ENCODE measurements around the gene KIAA0825. TPM values are rescaled to one million over a fixed set of nuclear protein-coding genes. Genes with fewer than 3 reads are reported as not detected.
A peak's percentile ranks its signal among the peaks of the same experiment; 100 is the strongest.

Gene KIAA0825, protein sequence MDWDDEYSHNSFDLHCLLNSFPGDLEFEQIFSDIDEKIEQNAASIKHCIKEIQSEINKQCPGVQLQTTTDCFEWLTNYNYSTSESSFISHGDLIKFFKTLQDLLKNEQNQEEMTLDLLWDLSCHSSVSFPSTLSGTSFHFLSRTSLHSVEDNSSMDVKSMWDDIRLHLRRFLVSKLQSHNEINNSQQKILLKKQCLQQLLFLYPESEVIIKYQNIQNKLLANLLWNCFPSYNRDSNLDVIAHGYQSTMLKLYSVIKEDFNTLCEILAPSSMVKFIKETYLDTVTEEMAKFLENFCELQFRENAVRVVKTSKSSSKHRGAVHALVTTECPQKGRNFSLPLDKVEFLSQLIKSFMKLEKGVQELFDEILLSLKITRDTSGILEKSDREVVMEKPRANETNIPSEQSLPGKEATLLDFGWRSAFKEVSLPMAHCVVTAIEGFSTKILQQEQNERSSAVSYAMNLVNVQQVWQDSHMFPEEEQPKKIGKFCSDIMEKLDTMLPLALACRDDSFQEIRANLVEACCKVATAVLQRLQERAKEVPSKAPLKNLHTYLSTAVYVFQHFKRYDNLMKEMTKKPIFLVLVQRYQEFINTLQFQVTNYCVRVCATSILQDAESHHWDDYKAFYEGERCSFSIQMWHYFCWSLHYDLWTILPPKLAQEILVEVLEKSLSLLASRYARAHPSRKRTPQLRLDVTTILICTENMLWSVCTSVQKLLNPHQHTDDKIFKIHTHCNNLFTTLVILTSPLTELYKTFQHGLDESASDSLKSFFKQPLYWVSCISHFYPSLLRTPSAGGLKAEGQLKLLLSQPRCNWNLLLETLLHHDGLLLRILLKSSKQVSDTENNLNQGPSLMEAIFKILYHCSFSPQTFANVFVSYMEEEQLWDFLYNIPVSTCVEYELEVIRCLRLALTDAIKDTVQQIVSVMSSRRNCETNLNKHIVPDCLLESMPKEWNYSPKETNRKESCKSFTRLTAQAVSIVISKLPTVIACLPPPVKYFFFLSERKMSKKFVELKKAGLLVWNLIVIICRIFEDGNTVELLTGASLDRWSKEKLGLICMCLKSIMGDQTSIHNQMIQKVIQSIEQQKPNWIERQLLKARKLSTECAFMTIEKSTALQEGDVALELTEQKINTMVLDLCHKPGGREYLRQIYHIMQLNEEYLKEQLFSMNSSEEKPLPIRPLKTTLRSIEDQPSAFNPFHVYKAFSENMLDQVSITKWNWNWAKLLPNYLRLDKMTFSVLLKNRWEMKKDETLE (N-terminal part only)
- 1 to 10 TPM; 1.8 to 2.4 TPM for total RNA-seq
- long read RNA-seq, partial matches to known transcripts = 0 of 1 reads
- long read RNA-seq, other reads (novel, unspliced or antisense) = 1 of 1 reads

DNA sequence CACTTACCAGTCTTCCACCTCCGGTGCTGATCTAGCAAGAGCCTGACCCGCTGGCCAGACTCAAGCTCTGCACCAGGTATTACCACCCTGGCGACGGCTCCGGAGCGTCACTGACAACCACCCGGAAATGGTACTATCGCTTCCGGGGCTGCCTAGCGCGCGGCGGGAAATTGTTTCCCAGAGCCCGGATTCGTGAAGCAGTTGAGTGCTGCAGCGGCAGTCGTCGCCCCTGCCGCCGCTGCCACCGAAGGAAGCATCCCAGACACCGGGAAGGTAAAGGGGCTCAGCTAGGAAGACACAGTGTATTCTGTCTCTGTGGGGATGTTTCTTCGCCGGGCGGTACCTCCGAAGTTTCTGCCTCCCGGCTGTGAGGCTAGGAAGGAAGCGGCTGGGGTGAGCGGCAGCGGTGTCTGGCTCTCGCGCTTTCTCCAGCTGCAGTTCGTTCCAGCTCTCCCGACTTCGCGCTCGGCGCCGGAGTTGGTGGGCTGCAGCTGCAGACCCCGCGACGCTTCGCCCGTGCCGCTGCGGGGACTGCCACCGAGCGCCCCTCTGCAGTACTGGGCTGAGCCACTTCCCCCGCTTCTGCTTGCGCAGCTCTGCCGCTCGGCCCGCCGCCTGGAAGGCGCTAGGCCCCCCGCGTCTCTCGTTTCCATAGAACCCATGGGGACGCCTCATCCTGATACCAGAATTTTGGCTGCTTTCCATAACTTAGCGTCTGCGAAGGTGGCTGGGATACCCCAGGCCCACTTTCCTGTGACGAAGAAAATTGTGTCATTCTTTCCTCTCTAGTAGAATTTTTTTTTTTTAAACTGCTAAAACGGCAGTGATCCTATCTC is at the start of gene KIAA0825, which contains the start of gene SLF1:
TSS of gene KIAA0825 (minus strand) at position 112 of the 836 bp plus-strand sequence. CDS start 81,478 bp downstream, outside the sequence.
TSS of gene SLF1 (plus strand) at position 177 of the 836 bp plus-strand sequence. CDS start 10,142 bp downstream, outside the sequence.
- DNase-seq (peak; percentile 88 to 91), ATAC-seq (peak; percentile 96)
- intact Hi-C loops (cut with DNase I, micrococcal nuclease) = no loop called here

DNA sequence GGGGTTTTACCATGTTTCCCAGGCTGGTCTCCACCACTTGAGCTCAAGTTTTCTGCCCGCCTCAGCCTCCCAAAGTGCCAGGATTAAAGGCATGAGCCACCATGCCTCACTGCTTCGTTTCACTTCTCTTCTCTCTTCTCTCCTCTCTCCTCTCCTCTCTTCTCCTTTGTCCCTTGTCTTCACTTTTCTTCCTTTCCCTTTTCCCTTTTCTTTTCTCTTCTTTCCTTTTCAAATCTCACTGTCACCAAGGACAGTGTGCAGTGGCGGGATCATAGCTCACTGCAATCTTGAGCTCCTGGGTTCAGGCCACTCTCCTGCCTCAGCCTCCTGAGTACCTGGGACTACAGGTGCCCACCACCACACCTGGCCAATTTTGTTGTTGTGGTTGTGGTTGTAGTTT is 49.5 kb upstream of the KIAA0825 start:
- intact Hi-C loops (cut with DNase I, micrococcal nuclease) = no loop called here
- DNase-seq (no peak), ATAC-seq (no peak)

DNA sequence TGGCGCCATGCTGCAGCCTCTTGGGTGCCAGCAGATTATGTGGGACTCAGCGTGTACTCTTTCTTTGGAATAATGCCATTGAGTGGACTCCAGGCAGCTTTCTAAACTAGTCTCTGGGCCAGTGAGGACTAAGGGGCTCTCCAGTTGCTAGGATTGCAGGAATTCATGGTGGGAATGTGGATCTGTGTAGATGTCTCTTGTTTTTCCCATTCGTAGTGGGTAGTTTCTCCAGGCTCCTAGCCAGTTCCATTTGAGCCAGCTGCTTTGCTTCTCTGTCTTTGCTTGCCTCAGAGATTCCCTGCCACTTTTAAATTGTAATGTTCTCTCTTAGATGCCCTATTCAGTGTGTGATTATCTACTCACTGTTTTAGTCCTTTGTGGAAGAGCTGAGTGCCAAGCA is 42.7 kb upstream of the KIAA0825 start:
- no peak for ATAC-seq

DNA sequence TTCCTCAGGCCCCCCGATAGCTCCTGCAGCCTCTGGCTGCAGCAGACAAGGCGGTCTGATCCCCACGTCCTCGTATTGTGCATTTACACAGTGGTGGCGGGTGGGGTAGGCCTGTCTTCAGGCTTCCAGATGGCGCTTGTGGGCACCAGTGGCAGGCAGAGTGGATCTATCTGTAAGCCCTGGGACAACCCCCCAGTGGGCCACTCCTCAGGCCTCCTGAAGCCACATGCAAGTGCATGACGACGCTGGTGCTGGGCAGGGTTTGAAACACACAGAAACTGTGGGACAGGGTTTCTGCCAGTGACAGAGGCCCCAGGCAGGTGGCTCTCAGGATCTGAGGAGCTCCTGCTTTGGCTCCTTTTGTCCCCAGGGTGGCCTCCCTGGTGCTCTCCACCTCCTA is 42.1 kb upstream of the KIAA0825 start:
- DNase-seq = no peak
- intact Hi-C loops (cut with DNase I, micrococcal nuclease) = no loop called here
- no peak for ATAC-seq

More for the DNA sequence above, 42.7 kb upstream of the KIAA0825 start:
- intact Hi-C loops (cut with DNase I, micrococcal nuclease) = no loop called here
- no peak for DNase-seq

DNA sequence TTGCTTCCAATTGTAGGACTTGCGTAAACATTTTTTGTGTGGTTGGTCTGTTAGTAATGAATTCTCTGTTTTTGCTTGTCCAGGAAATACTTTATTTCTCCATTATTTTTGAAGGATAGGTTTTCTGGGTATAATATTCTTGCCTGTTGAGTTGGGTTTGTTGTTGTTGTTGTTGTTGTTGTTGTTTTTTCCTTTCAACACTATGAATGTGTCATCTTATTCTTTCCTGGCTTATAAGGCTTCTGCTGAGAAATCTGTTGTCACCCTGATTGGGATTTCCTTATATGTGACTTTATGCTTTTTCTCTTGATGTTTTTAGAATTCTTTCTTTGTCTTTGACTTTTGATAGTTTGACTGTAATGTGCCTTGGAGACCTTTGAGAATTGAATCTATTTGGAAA is 39.9 kb upstream of the KIAA0825 start:
- ATAC-seq (no peak), DNase-seq (no peak)
- intact Hi-C loops (cut with DNase I, micrococcal nuclease) = no loop called here

DNA sequence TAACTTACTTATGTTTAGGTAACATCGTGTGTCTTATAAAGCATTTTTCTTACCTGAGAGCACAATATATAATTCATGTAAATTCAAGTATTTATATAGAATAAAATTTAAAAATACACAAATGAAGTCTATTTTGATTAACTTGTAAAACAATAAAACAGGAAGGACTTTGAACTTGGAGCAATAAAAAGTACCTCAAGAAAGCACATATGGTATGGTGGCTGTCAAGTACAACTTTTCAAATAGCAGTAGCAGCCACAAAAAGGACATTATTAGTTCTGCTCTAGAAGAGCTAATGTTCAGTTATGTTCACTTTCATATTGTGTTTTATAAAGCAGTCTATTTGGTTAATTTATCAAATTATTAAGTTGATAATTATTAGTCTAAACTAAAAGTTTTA is 31.5 kb upstream of the KIAA0825 start:
- DNase-seq (no peak), ATAC-seq (peak; percentile 91)
- intact Hi-C loops (cut with DNase I, micrococcal nuclease) = no loop called here

DNA sequence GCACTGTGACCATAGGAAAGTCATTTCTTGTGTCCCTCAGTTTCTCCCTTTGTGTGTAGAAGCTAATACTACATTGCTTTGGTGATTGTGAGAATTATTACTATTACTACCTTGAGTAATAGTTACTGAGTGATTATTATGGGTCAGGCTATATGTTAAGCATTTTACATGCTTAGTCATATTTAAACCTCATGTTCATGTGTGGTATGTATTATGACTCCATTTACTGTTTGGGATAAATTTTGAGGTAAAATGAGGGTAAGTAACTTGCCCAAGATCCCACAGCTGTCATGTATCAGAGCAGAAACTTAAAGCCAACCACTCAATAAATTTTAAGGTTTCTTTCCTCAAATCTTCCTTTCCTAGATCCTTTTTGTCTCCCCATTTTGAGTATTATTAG is 28.4 kb upstream of the KIAA0825 start:
- no peak for DNase-seq
- no peak for ATAC-seq
- intact Hi-C loops (cut with DNase I, micrococcal nuclease) = no loop called here

DNA sequence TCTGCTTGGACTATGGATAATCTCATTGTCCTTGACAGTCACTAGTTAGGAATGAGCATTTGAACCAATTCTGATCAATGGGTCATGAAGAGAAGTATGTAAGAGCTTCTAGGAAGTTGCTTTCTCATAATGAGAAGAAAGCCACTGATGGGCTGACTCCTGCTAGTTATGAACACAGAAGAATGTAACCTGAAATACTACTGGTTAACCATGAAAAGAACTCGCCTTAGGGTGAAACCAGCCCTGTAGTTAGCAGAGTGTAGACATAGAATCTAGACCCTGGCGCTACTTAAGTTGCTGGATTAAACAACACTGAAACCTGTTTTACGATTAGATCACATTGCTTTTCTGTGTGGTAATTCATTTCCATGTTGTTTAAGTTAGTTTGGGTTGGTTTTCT is 26.6 kb upstream of the KIAA0825 start:
- ATAC-seq (no peak), DNase-seq (no peak)
- intact Hi-C loops (cut with DNase I, micrococcal nuclease) = no loop called here

DNA sequence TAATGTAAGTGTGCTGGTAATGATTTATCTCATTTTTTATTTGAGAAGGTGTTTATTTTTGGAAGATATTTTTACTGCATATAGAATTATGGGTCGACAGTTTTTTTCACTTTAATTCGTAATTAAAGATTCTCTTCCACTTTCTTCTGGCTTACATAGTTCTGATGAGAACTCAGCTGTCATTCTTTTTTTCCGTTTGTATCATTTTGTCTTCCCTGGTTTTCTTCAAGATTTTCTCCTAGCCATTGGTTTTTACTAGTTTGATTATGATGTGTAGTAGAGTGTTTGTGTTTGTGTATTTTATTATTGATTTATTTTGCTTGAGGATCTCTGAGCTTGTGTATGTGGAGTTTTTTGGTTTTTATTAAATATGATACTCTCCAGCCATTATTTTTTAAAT is 21.8 kb upstream of the KIAA0825 start:
- intact Hi-C loops (cut with DNase I, micrococcal nuclease) = no loop called here
- DNase-seq (no peak), ATAC-seq (no peak)

DNA sequence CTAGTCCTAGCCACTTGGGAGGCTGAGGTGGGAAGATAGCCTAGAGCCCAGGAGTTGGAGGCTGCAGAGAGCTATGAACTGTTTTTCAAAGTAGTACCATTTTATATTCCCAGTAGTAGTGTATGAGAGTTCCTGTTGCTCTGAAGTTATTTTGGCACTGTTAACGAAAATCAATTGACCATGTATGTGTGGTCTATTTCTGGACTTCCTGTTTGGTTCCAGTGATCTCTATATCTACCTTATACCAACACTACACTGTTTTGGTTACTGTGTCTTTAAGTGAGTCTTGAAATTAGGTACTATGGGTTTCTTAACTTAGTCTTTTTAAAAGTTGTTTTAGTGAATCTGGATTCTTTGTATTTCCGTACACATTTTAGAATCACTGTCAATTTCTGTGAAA is 13.6 kb upstream of the KIAA0825 start:
- intact Hi-C loops (cut with DNase I, micrococcal nuclease) = no loop called here
- no peak for DNase-seq
- no peak for ATAC-seq

DNA sequence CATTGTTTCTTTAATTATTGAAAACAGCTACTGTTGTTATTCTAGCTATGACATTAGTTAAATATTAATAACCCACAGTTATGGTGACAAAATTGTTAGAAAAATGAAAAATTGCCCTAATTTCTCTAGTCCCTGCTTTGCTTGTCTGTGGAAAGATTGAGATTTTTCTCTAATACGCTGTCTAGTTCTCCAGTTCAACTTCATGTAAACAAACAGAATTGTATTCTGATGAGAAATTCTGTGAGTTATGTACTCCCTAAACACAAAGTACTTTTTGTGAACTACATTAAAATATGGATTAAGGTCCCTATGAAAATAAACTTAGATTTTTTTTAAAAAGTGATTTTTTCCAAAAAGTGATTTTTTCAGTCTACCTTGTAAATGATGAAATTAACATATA is 8.8 kb upstream of the KIAA0825 start:
- DNase-seq (no peak), ATAC-seq (no peak)
- intact Hi-C loops (cut with DNase I, micrococcal nuclease) = no loop called here

DNA sequence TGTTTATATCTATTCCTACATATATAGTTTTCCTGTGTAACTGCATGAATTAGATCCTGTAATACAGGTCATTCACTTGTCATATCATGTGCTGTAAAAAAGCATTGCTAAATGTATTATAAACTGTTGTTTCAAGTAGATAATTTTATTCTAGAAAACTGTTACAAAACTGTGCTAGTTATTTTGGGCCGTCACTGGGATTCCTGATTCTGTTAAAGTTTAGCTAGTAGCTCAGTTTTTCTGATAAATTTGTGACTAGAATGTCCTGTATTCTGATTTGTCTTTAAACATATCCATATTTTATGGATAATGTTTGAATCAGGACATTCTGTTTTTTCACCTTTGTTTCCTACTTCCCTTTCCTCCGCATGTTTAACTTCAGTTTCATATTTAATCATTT is 5.5 kb upstream of the KIAA0825 start:
- ATAC-seq = no peak

DNA sequence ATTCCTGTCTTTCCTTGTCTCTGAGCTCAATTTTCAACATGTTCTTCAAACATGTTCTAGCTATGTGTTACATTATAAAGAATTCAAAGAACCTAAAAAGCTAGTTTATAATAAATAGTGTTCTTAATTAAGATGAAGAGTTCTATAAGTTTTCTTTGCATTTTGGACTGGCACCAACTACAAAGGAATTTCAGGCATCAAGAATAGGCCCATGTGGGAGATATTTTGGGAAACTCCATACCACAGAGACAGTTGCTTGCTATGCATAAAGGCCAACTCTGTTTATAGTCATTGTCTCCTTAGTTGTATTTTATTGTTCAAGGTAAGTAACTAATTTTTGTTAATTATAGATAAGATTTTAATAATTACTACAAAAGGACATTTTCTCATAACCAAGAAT is 4.6 kb upstream of the KIAA0825 start:
- no peak for ATAC-seq
- no peak for DNase-seq
- intact Hi-C loops (cut with DNase I, micrococcal nuclease) = no loop called here

More for the DNA sequence above, 5.5 kb upstream of the KIAA0825 start:
- intact Hi-C loops (cut with DNase I, micrococcal nuclease) = no loop called here
- no peak for DNase-seq

DNA sequence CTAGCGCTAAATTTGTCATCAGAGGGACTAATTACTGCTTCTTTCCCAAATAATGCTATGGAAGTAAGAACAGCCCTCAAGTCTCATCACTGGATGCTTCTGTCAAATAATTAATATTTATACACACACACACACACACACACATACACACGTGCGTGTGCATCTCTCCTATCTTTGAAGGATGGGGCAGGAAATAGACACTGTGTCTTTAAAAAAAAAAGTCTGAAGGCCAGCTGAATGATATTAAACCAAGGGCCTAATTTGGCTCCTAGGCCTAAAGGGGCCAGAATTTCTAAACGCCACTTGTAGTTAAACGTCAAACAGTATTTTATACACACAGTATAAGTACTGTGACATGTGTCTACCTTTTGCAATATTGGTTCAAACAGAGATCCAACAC is 3.4 kb upstream of the KIAA0825 start:
- intact Hi-C loops (cut with DNase I, micrococcal nuclease) = no loop called here
- ATAC-seq = no peak
- no peak for DNase-seq

DNA sequence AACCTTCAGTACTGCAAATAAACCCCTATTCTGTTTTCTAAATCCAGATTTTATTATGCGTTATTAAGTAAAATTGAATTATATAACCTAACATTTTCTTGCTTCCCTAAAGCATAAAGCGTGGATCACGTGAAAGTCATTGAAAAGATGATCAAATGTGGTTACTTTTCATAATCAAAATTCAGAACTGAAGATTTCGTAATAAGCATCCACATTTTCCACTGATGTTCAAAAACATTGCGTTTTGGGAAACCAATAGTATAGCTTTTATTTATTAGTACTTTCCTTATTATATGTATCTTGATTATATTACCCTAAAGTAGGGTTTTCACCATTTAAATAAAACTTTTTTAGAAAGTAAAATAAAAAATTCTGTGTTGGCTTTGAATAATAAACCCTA is 1.9 kb upstream of the KIAA0825 start:
- intact Hi-C loops (cut with DNase I, micrococcal nuclease) = no loop called here
- DNase-seq (no peak), ATAC-seq (no peak)

DNA sequence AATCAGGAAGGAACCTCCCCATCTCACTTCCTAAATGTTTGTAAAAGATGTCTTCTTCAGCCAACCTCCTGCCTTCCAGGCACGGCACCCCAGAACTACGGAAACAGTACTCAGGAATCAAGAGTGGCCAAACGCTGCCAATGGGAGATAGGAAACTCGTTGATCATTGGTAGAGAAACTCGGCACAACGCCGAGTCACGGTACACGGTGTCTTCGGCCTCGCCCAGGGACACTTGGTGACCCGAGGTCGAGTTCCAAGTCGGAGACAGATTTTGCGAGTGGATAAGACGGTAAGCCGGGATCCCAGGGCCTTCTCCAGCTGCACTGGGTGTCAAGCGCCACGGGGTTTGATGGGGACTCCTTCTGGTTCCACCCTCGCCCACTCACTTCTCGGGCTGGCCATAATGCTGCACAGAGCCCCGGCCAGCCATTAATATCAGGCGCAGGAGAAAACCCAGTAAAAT is 343 bp downstream of the KIAA0825 start:
- ATAC-seq (peak; percentile 87), DNase-seq (peak; percentile 79 to 85)
- intact Hi-C loops (cut with DNase I, micrococcal nuclease) = no loop called here

DNA sequence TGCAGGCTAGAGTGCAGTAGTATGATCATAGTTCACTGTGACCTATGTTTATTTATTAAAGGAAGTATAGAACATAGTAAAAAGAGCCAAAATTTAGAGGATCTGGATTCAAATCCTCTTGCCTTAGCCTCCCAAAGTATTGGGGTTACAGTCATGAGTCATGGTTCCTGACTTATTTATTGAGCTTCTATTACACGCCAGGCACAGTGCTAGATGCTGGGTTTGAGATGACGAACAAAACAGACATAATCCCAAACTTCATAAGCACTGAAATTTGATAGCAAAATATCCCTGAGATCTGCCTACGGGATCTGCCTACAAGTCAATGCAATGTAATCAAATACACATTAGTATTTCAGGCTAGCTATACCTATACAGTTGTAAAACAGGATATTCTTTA is 2.5 kb downstream of the KIAA0825 start:
- intact Hi-C loops (cut with DNase I, micrococcal nuclease) = no loop called here
- ATAC-seq (no peak), DNase-seq (no peak)

DNA sequence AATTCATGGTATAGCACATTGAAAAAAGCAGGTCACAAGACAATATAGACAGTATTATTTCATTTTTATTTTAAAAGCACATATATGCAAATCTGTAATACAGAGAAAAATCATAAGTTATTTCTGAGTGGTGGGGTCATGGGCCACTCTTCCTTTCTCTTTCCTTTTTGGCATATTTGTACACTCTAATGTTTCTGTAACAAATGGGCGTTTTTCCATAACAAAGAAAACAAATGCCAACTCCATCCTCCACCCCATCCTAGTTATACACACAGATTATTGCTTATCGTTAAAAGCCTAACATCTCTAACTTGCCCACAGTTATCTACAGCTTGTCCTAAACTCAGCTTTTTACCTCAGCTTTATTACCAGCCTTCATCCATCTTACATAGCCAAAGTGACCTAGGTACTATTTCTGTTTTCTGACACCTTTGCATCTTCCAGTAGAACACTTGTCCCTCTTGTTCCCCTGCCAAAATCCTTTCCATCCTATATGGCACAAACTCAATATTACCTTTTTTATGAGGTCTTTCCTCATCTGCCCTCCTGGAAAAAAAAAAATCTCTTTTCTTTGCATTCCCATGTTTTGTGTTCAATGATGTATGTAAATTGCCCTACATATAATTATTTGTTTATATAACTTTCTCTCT is 4.1 kb downstream of the KIAA0825 start:
- intact Hi-C loops (cut with DNase I, micrococcal nuclease) = no loop called here

More for the DNA sequence above, 4.1 kb downstream of the KIAA0825 start:
- ATAC-seq = no peak
- DNase-seq = no peak

Measured in left colon (tissue), 2 donors.